ENCODE data around the gene ANKS1B.
"Not testable (repeated sequence)": the region's sequence is repeated elsewhere in the genome, so short reads cannot be mapped to it uniquely, and the experiment has no call there.

GRCh38 chr12:99321210-99321609 lies 663.5 kb downstream of the ANKS1B start:
- TF ChIP-seq CTCF (IDR thresholded peaks at IDR 0.05; ENCODE audit: low read length); EZH2 (IDR thresholded peaks at IDR 0.05; ENCODE audit: borderline replicate concordance, low read length): not testable (repeated sequence)

Measured in OCI-LY1 (cell line).